Esophagus muscularis mucosa (tissue), 3 donors: Measurements from ENCODE around the gene ACP2.

Source experiments
- CTCF ChIP-seq, 3 experiments: fragments of 200-600 bp in 2 of 3; fragments of 450-650 bp in 1 of 3; sonication (generic) in 2 of 3; IDR thresholded peaks; one replicate each; pipeline ENCODE4 v1.5.1; 2017 to 2019; ENCODE audit warnings: antibody characterized with exemption in 3 of 3, mild to moderate bottlenecking in 2 of 3, moderate library complexity in 1 of 3
- POLR2A ChIP-seq: fragments of 450-650 bp; IDR thresholded peaks from one replicate; pipeline ENCODE4 v1.6.1; 2017; ENCODE audit warnings: antibody characterized with exemption, moderate library complexity, mild to moderate bottlenecking, low read depth
- POLR2AphosphoS5 ChIP-seq, 2 donors: sonication (generic); formaldehyde crosslinking; IDR thresholded peaks; one replicate each; pipeline ENCODE4 v1.6.1; 2017; ENCODE audit warnings: antibody characterized with exemption in 2 of 2

GRCh38 chr11:47222696-47223095 lies 25.9 kb downstream of the ACP2 start:
- TF ChIP-seq CTCF (IDR thresholded peaks at IDR 0.05), result no peak
- no peak for TF ChIP-seq POLR2A
- no peak for TF ChIP-seq POLR2AphosphoS5 (IDR thresholded peaks at IDR 0.05)
